Measurements from ENCODE around the gene KLHDC7A. TPM values are rescaled to one million over a fixed set of nuclear protein-coding genes. Genes with fewer than 3 reads are reported as not detected.

The KLHDC7A gene
- total RNA-seq, 2 donors from 2014 or later = 0.34 to 0.36 TPM

GRCh38 chr1:18528616-18529015 lies 47.9 kb downstream of the KLHDC7A start:
- H3K27me3 ChIP-seq (replicated peaks; ENCODE audit: insufficient read depth) = no peaks in the 10 kb centered on the region
- H3K4me3 ChIP-seq = no peak overlapping the region
- WGBS = 92% methylated on average over 2 of the region's 2 CpGs
- TF ChIP-seq CTCF (IDR thresholded peaks at IDR 0.05) (no peak), POLR2A (IDR thresholded peaks at IDR 0.05) (no peak), POLR2AphosphoS5 (IDR thresholded peaks at IDR 0.05) (no peak)
- DNase-seq (ENCODE audit: low spot score) = no peak
- H3K9me3 ChIP-seq = no peaks in the 10 kb centered on the region
- H3K36me3 ChIP-seq = no peaks in the 10 kb centered on the region
- no peak overlapping the region for H3K27ac ChIP-seq
- intact Hi-C loops (cut with DNase I) = no loop called here
- H3K4me1 ChIP-seq (replicated peaks) = no peaks in the 10 kb centered on the region

GRCh38 chr1:18529714-18530113 lies 49.0 kb downstream of the KLHDC7A start:
- H3K9me3 ChIP-seq = no peaks in the 10 kb centered on the region
- H3K36me3 ChIP-seq = no peaks in the 10 kb centered on the region
- TF ChIP-seq POLR2AphosphoS5 (IDR thresholded peaks at IDR 0.05) (no peak), POLR2A (IDR thresholded peaks at IDR 0.05) (no peak), CTCF (IDR thresholded peaks at IDR 0.05) (no peak)
- no peaks in the 10 kb centered on the region for H3K4me1 ChIP-seq (replicated peaks)
- no peak overlapping the region for H3K4me3 ChIP-seq
- WGBS = 77% methylated on average over 4 of the region's 4 CpGs
- H3K27ac ChIP-seq = no peak overlapping the region
- intact Hi-C loops (cut with DNase I) = no loop called here
- no peak for DNase-seq (ENCODE audit: low spot score)
- H3K27me3 ChIP-seq (replicated peaks; ENCODE audit: insufficient read depth) = no peaks in the 10 kb centered on the region

GRCh38 chr1:18530587-18531502 lies 50.1 kb downstream of the KLHDC7A start:
- TF ChIP-seq POLR2AphosphoS5 (IDR thresholded peaks at IDR 0.05) = peak; percentile 37
- TF ChIP-seq CTCF (IDR thresholded peaks at IDR 0.05) = peak in 2 of 4 experiments; percentile 34 to 38
- no peak for TF ChIP-seq POLR2A (IDR thresholded peaks at IDR 0.05)
- Histone ChIP-seq H3K36me3 (no peaks in the 10 kb centered on the region), H3K27me3 (replicated peaks; ENCODE audit: insufficient read depth) (no peaks in the 10 kb centered on the region), H3K4me1 (replicated peaks) (no peaks in the 10 kb centered on the region), H3K4me3 (no peak overlapping the region), H3K9me3 (no peaks in the 10 kb centered on the region), H3K27ac (no peak overlapping the region)
- WGBS = 41% methylated on average over 6 of the region's 6 CpGs
- DNase-seq (ENCODE audit: low spot score) = no peak
- intact Hi-C loops (cut with DNase I) = no loop called here

GRCh38 chr1:18531503-18531845 lies 50.7 kb downstream of the KLHDC7A start:
- Histone ChIP-seq H3K9me3 (no peaks in the 10 kb centered on the region), H3K27me3 (replicated peaks; ENCODE audit: insufficient read depth) (no peaks in the 10 kb centered on the region), H3K4me1 (replicated peaks) (no peaks in the 10 kb centered on the region), H3K27ac (no peak overlapping the region), H3K36me3 (no peaks in the 10 kb centered on the region), H3K4me3 (no peak overlapping the region)
- 41% methylated on average over 3 of the region's 3 CpGs for WGBS
- no peak for TF ChIP-seq POLR2A (IDR thresholded peaks at IDR 0.05)
- TF ChIP-seq CTCF (IDR thresholded peaks at IDR 0.05) = no peak
- TF ChIP-seq POLR2AphosphoS5 (IDR thresholded peaks at IDR 0.05) = no peak
- no peak for DNase-seq (ENCODE audit: low spot score)
- intact Hi-C loops (cut with DNase I) = no loop called here
